GM12892 (cell line): ENCODE measurements around the gene SCYGR3.

Source experiments
- POLR2A ChIP-seq: IDR thresholded peaks from 2 replicates; pipeline ENCODE4 v1.6.1; 2011; ENCODE audit warnings: low read depth, low read length, control low read depth
- POLR2AphosphoS5 ChIP-seq: IDR thresholded peaks from 2 replicates; pipeline ENCODE4 v1.6.1; 2011; ENCODE audit warnings: low read depth, low read length, control low read depth
- TAF1 ChIP-seq: IDR thresholded peaks from 2 replicates; pipeline ENCODE4 v1.6.1; 2011; ENCODE audit warnings: low read depth, mild to moderate bottlenecking, control low read depth, low read length, borderline replicate concordance

DNA sequence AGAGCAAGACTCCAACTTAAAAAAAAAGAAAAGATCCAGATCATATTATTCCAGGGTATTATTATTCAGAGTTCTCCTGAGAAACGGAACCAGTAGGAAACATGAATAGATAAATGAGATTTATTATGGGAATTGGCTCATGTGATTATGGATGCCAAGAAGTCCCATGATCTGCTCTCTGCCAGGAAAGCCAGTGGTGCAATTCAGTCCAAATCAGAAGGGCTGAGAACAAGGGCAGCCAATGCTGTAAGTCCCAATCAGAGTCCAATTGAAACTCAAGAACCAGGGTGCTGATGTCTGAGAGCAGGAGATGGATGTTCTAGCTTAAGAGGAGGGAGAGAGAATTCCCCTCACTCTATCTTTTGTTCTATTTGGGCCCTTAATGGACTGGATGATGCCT is 8.2 kb downstream of the SCYGR3 start:
- TF ChIP-seq POLR2A: no peak
- TF ChIP-seq TAF1: no peak
- no peak for TF ChIP-seq POLR2AphosphoS5
